GDM1 (cell line): Measurements from ENCODE around the gene DEPP1.

Experiments used
- DNase-seq: peaks from one replicate; lab custom pipeline; 2025; lab: John Stamatoyannopoulos, UW

The DEPP1 gene

DNA sequence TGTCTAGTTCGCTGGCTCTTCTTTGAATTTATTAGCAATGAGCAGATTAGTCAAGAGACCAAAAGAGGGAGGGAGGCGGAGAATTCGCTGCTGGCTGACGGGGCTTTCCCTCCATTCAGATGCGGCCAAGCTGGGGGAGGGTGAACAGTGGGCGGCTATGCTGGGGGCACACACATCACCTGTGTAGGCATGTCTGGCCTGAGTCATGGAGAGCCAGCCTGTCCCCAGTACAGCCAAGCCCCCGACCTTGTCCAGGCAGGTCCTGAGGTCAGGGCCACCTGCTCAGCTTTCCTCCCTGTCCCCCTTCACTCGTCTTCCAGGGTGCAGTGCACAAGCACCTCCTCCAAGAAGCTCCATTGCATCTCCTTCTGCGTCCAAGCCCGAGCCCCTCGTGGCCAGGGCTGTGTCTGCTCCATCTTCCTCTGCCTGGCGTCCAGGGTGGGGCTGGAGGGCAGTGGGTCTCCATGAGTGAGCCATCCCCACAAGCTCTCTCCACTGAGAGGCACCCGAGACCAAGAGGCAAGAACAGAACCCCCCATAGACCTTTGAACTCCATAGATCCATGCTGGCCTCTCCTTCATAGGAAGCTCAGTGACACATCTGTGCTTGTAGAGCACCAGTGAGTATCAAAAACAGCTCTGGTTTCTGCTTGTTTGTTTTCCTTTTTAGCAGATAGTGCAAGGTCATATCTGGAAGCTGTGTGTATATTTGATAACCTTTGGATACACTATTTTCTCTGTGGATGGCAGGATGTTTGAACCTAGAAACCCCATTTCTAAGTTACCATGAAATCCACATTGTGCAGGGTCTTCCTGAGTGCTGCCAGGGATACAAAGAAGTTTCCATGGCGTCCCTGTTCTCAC lies 1.9 kb upstream of the DEPP1 start:
- DNase-seq, result no peak

DNA sequence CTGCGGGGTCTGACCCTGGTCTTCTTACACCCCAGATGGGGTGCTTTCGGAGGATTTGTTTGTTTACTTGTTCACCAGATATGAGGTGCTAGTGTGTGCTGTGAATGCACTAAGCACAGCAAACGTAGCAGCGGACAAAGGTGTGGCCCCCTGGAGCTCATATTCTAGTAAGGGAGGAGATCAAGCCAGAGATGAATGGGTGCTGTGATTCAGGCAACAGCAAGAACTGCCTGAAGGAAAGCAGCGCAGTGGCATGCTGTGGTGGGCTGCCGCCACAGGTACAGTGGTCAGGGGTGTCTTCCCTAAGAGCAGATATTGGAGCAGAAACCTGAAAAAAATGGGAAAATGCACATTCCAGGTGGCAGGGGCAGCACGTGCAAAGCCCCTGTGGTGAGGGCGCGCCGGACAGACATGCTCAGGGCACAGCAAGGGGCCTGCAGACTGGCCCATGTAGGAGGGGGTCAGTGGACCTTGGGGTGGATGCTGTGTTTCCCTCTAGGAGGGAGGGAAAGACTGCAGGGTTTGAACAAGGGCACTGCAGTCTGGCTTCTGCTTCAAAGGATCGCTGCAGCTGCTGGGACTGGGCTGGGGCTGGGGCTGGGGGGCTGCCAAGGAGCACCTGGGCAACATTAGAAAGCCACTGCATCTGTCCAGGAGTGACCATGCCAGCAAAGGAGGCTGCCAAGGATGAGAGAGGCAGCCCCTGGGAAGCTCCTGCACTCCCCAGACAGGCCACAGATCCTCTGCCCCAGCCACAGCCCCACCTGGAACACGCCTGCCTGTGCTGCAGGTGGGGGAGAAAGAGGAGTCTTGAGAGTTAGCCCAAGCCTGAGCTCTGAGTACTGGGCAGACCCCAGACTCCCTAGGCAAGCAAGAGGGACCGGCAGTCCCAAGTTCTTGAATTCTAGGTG lies 927 bp upstream of the DEPP1 start:
- DNase-seq, result no peak

DNA sequence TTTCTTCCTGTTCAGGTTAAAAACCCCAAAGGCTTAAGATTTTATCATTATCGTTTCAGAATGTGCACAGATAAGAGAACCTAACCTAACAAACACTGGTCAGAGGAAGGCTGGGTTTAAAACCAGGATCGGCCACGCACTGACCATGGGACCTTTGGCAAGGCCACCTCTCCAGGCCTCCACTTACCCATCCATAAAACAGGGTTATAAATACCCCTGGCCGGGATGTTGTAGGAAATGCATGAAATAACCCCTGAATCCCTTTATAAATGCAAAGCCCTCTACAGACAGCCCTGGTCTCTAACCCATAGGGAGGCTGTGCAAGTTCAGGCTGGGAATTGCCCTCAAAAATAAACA lies 418 bp downstream of the DEPP1 start:
- DNase-seq, result no peak

DNA sequence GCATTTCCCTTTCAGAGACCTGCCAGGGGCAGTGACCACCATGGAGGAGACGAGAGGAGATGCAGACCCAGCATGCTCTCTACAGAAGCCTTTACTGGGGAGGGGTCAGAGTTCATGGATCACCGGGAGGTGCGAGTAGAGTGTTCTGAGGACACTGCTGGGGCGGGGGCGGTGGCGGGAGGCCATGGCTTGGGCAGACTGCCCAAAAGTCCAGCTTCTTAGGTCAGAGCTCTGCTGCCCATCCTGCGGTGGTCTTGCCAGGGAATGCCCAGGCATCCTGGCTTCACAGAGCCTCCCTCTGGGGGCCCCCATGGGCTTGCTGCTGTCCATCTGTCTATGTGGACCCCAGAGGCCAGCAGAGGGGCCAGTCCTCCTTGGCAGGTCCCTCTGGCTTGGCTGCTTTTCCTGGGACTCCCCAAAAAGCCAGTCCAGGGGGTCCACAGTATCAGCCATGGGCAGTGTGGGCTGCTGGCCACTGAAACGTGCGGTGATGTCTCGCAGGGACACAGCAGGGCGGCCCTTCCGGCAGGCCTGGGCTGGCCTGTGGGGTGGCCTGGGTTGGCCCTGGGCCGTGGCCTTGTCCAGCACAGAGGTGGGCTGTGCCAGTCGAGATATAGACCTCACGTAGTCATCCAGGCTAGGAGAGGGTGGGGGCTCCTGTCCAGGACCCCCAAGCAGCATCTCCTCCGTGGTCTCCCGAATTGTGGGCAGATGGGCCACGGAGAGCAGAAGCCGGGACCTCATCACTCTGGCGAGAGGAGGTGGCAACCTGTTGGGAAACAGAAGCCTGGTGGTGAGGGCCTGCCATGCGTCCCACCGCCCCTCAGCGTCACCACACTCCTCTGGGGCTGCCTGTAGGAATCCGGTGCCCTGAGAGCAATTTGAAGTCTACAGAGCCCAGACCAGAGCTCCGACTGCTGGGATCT lies 1.1 kb downstream of the DEPP1 start:
- no peak for DNase-seq

DNA sequence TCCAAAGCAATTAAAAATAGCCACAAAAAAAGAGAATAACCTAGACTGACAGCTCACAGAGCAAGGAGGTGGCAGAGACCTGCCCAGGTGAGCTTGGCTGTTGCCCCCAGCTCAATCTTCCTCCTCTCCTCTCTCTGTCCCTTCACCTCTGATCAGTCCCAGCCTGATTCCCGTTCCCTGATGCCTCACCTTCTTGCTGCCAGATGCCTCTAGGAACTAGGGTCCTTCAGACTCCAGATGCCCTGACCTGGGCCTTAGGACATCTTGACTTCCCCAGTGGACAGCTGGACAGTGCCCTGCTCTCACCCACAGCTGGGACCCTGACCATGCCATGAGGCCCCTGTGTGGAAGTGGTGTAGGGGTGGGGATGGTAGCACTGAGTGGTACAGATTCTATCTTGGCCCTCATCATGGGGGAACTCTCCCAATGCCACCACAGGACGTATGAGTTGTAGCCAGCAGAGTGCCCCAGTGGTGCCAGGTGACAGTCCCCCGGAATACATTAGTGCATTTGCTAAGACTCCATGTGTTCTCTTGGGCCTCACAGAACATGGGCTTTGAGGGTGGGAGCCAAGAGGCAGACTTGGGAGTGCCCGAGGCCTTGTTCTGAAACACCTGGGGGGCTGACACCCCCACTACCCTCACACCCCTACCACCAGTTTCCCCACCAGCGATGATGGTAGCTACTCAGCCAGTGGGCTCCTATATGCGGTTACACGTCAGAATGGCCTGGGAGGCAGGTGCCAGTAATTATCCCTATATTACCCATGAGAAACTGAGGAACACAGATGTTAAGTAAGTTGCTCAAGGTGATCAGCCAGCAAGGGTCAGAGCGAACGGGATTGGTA lies 2.0 kb downstream of the DEPP1 start:
- DNase-seq, result no peak

DNA sequence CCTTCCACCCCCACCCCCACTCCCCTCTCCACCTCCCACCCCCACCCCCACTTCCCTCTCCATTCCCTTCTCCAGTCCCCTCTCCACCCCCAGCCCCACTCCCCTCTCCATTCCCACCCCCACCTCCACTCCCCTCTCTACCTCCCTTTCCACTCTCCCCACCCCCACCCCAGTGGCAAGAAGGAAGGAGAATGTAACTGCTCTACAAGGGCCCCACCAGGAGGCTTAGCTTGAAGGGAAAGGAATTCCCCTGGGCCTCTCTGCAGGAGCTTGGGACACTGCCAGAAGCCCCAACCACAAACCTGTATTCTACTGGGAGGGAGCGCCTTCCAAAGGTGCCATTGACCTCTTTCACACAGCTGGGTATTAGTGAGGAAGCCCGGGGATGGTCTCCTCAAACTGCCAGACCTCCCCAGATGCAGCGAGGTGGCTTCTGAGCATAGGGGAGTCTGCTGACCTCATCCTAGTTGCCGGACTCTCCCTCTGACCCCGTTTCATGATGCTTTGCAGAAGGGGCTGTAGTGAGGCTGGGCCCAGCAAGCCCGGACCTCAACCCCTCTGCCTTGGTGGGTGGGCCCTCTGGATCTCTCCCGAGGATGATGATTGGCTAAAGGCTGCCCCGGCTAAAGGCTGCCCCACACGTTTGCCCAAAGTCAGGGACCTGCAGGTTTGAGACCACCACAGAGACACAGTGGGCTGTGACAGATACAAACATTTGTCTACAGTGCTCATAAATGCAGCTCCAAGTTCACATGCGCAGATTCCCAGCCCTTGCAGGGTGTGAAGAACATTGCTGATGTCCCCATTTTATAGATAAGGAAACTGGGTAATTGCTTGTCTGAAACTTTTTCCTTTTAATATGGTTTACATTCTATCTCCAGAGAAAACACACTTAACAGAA lies 2.9 kb downstream of the DEPP1 start:
- DNase-seq, result no peak

DNA sequence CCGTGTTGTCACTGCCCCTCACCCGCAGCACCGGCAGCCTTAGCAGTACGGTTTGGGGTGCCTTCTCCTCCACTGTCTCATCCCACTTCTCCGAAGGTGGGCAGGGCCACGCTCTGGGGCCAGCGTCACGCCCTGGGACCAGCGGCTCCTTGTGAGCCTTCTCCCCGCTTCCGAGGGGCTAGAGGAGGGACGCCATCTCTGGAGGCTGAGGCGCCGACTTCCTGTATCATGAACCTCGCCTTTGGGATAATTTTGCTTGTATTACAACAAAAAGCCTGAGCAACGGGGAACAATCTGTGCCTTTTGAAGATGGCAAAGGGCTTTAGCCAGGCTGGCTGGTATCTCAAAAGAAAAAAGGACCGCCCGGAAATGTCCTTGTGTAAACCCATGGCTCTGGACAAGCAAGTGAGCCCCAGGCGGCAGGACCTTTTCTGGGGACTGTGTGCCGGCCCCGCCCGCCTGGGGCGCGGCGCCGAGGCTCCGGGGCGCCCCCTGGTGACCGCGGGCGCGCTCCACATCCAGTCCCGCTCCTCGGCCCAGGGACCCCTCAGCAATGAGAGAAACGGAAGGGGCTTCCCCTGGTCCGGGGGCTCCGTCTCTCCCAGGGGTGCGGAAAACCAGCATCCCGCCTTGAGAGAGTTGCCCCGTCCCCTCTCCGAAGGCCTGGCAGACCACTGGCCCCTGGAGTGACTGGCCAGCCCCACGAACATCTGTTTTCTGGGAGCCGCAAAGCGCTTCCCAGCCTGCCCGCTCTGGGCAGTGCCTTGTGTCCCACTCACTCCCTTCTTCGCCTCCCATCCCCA lies 3.8 kb downstream of the DEPP1 start:
- peak; percentile 27 for DNase-seq

DNA sequence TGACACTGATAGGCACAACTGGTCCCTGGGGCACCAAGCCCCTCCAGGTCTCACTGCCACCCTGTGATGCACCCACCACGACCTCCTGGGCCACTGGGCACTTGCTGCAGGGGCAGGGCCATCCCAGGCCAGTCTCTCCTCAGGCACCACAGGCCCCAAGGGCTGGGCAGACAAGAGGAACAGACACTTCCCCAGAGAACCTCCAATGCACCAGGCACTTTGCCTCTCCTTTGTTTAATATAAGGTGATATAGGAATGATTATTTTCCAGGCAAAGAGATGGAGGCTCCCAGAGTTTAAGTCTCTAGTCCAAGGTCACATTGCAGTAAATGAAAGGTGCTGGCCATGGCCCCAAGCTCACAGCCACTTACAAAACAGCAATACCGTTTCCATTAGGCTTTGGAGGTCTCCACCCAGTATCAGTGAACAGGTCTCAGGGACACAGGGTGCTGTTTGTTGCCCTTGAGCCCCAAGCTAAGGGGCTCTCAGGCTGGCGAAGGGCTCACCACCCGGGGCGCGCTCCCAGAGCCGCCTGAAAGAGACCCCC lies 4.5 kb downstream of the DEPP1 start:
- no peak for DNase-seq

DNA sequence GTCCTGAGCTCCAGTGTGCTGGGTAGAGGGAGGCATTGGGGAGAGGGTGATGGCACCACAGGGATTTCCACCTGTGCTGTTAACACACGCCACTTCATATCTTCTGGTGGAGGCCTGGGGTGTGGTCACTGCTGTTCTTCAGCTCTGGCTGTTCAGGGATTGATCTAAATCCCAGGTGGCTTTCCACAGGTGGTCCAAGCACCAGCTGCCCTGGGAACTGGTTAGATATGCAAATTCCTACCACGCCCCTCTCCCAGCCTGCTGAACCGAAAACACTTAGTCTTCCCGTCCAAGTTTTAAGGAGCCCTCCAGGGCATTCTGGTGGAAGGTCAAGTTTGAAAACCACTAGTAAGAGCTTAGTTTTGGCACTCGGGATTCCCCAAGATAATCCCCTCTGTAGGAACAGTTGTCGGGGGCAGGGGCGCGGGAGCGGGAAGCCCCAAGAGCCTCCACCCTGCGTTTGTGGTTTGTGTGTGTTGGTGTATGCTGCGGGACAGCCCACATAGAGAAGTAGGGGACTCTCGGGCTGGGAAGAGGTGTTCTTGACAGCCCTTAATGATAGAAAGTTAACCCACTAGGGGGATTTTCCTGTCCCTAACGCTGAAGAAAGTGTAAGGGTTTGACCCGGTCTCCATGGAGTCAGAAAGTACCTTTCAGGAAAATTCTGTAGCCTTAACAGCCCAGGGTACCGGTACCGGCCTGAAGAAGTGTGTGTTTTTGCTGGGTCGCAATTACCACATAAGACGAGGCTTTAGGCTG lies 5.1 kb downstream of the DEPP1 start:
- DNase-seq, result no peak

DNA sequence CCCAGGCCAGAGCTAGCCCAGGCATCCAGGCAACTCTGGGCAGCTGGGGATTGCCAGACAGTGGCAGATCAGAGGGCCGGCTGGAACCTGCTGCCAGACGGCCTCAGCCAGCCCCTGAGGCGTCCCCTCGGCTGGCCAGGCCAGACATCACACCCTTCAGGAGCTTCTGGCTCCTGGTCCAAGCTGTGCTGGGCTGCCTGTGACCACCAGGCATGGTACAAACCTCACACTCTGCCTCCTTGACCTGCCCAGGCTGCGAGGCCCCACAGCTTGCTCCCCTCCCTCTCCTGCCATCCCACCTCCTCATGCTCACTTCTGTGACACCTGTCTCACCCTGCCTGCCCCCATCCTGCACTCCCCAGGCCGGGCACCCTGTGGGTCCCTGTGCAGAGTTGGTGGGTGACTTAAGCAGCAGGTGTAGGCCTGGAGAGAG lies 5.7 kb downstream of the DEPP1 start:
- no peak for DNase-seq

DNA sequence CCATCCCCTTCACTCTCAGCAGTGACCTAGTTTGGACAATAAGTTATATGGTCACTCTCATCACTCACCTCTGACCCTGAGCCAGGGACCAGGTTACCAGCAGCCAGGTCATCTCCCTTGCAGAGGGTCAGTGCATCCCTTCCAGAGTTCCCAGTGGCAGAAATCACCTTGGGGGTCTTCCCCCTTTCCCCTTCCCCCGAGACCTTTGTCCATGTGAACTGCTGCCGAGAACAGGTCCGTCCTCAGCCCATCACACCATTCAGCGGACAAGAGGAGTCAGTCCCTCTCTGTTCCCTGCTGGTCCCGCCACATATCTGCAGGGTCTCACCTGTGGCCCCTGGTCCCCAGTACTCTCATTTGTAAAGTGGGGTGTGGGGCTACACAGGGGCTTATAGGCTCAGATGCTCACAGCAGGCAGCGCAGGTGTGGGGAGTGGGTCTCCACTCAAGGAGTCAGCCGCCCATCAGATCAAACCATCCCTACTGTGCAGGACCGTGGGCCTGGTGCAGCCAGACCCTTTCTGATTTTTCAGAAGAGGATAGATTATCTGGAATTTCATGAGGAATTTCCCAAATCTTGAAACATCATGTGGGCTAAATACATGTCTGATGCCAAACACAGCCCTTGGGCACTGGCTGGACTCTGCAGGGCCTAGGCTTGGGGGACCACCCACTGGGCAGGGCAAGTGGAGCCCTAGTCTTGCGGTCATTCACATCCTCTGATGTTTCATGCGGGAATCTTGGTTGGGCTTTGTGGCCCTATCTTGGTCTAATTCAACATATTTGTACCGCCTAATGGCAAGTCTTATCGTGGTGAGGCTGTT lies 6.5 kb downstream of the DEPP1 start:
- DNase-seq, result no peak

DNA sequence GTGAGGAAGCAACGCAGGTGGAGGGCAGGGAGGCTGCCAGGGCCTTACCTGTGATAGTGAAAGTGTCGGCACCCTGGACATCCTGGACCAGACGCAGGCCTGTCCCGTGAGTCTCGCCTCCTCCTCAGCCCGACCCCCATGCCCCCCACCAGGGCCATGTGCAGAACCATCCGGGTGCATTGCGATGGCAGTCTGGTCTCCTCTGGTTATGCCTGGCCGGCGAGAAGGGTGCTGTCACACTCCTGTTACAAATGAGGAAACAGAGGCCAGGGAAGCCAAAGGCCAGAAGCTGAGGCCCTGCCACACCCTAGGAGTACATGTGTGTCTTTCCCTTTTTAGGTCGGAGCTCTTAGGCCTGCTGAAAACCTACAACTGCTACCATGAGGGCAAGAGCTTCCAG lies 7.2 kb downstream of the DEPP1 start:
- no peak for DNase-seq

DNA sequence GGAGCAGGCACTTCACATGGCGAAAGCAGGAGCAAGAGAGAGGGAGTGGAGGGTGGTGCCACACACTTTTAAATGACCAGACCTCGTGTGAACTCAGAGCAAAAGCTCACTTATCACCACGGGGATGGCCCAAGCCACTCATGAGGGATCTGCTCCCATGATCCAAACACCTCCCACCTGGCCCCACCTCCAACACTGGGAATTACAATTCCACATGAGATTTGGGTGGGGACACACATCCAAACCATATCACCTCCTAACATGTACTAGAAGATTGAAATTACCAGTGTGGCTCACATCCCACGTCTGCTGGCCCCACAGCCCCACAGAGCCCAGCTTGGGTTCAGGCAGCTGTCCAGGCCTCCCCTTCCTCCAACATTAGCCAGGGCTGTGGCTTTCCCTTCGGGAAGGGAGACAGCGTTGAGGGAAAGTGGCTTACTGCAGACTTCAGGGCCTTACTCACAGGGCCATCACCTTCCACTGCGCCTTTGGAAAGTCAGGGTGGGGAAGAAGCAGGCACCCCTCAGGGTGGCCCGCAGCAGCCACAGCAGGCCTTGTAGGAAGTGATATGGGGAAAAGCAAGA lies 7.7 kb downstream of the DEPP1 start:
- no peak for DNase-seq

DNA sequence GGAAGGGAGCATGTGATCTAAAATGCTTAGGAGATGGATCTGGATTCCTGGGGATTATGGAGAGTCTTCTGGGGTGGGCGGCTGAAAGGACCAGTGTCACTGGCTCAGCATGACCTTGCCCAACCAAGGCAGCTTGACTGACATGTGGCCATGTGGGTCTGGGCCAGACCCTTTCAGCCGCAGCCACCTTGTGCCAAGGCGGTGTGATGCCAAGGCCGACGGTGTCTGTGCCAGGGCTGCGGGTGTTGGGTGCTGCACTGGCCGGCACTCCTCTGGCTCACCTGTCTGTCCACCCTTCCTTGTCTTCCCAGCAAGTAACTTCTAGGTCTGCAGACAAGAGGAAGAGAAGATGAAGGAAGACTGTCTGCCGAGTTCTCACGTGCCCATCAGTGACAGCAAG lies 8.8 kb downstream of the DEPP1 start:
- no peak for DNase-seq

DNA sequence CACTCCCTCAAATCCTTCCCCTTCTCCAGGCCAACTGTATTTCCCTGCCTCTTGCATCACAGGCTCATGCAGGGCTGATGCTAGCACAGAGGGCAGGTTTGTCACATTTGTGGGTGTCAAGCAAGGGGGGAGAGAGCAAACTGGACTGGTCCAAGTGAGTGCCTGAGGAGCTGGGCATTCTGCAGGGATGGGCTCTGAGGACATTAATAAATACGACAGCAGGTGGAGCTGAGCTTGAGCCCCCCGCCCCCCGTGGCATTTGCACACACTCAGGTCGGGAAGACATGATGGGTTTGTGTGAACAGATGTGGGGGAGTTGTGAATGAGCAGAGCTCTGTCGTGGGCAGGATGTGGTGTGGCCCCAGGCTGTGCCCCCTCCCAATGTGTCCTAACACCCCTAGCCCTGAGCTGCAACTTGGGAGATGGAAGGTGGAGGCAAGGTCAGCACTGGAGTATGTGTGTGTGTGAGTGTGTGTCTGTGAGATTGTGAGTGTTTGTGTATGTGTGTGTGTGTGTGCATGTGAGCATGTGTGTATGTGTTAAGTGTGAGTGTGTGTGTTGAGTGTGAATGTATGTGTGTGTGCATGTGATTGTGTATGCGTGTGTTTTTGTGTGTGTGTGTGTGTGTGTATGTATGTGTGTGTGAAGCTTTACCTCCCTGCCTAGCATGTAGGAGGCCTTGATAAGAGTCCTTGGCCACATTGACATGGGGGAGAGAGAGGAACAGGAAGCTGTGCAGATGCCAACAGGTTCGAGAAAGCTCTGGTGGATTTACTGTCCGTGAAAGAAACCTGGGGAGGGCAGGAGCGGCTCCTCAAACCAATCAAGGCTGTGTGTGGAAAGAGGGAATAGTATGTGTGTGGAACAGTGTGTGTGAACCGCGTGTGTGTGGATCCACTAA lies 9.9 kb downstream of the DEPP1 start:
- peak; percentile 24 for DNase-seq

DNA sequence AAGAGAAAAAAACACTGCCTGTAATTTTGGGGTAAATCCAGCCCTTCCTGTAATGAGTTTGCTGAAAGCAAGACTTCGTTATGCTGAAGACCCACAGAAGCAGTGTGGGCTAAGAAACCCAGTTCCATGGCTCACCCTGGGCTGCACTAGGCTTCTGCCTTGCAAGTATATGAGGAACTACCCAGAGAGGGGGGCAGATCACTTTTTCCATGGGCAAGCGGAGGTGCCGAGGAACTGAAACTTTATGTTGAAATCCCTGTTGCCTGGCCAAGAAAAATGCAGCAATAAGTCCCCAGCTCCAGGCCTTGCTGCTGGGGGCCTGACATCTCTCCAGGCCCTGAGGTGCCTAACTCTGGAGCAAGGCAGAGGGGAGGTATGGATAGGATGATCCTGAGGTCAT lies 10.5 kb downstream of the DEPP1 start:
- peak; percentile 50 for DNase-seq
